GM18499 (cell line): ENCODE measurements around the gene ARMC2.
"Not testable (repeated sequence)": the region's sequence is repeated elsewhere in the genome, so short reads cannot be mapped to it uniquely, and the experiment has no call there.

Experiments
- ATAC-seq: cut with Tn5 transposase; IDR thresholded peaks from one replicate; pipeline ENCODE4 v1.9.1; 2021; ENCODE audit warnings: moderate number of reproducible peaks; ENCODE audit not compliant: insufficient read depth, unreplicated experiment

Gene ARMC2, protein sequence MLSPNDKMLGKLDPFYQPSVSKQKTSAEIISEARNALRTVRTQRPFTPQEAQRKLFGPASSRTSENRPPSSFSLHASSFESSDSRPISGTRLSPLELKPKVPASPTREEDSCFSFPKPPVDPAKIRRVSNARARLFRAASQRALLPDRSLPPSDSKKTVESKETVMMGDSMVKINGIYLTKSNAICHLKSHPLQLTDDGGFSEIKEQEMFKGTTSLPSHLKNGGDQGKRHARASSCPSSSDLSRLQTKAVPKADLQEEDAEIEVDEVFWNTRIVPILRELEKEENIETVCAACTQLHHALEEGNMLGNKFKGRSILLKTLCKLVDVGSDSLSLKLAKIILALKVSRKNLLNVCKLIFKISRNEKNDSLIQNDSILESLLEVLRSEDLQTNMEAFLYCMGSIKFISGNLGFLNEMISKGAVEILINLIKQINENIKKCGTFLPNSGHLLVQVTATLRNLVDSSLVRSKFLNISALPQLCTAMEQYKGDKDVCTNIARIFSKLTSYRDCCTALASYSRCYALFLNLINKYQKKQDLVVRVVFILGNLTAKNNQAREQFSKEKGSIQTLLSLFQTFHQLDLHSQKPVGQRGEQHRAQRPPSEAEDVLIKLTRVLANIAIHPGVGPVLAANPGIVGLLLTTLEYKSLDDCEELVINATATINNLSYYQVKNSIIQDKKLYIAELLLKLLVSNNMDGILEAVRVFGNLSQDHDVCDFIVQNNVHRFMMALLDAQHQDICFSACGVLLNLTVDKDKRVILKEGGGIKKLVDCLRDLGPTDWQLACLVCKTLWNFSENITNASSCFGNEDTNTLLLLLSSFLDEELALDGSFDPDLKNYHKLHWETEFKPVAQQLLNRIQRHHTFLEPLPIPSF

GRCh38 chr6:108848116-108848868 lies at the start of gene ARMC2:
TSS of gene ARMC2 (plus strand) at chr6:108848422. CDS start at chr6:108854268, 5,846 bp downstream.
- ATAC-seq: peak; percentile 78

- ATAC-seq: no peak
Observed at GRCh38 chr6:108798670-108799353, 49.4 kb upstream of the ARMC2 start.

DNA sequence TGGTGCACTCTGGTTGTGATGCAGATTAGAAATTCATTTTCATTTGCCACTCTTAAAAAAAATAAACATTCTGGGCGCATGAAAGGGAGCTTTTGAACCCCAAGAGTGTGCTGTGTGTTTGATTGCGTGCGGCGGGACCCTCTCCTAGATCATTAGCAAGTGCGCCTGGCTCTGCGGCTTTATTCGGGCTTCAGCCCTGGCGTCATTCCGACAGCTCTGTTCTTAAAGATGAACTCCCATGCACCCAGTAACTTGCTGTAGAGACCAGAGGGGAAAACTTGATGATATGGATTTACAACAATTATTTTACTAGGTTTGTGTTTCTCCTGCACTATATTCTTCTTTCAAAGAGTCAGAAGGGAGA lies 48.9 kb upstream of the ARMC2 start:
- ATAC-seq: no peak

DNA sequence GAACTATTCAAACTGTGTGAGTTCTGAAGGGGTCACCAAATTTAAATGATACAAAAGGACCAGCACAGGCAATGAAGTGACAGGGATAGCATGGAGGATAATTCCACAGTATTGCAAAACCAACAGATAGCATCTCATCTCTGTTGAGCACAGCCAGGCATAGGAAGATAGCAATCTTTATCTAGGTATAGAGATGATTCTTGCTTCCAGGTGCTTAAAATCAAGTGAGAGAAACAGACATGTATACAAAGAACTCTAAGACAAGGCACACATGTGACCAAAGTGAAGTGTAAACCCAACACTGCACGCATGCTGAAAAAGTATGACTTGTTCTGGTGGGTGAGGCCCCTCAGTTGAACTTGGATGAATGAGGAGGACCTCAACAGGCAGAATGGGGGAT lies 48.4 kb upstream of the ARMC2 start:
- no peak for ATAC-seq

DNA sequence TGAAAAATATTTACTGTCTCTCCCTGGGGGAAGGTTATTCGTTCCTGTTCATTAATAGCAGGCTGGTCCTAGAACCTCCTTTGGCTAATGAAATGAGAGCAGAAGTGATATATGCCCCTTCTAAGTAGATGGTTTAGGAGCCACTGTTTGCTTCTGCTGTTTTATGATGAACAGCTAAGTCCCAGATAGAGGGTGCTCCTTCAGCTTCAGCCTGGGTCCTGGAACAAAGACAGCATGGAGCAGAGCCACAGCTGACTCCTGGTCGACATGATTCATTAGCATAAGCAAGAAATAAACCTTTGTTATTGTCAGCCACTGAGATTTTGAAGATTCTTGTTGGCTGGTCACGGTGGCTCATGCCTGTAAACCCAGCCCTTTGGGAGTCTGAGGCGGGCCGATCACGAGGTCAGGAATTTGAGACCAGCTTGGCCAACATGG lies 47.8 kb upstream of the ARMC2 start:
- ATAC-seq: no peak

DNA sequence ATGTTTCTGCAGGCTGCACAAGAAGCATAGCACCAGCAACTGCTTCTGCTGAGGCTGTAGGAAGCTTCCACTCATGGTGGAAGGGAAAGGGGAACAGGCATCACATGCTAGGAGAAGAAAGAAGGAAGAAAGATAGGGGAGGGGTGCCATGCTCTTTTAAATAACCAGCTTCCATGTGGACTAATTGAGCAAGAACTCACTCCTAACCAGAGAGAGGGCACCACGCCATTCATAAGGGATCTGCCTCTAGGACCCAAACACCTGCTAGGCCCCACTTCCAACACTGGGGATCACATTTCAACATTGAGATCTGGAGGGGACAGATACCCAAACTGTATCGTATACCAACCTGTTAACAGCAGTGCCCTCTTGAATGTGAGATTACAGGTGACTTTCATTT lies 46.9 kb upstream of the ARMC2 start:
- ATAC-seq: no peak

DNA sequence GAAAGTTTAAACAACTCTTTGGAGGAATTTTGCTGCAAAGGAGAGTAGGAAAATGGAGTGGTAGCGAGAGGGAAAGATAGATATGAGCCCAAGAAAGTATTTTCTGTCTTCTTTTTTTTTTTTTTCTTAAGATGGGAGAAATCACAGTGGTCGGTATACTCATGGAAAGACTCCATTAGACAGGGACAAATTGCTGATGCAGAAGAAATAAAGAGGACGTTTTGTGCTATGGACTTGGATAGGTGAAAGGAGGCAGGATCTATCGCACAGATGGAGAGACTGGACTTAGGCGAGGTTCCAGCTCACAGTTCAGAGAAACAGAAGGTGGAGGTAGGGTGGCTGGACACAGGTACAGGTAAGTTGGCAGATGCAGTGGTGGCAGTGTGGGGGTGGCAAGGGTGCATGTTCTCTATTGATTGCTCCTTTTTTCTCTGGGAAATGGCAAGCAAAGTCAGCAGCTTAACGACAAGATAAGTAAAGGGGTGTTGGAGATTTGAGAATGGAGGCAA lies 44.2 kb upstream of the ARMC2 start:
- ATAC-seq: no peak

DNA sequence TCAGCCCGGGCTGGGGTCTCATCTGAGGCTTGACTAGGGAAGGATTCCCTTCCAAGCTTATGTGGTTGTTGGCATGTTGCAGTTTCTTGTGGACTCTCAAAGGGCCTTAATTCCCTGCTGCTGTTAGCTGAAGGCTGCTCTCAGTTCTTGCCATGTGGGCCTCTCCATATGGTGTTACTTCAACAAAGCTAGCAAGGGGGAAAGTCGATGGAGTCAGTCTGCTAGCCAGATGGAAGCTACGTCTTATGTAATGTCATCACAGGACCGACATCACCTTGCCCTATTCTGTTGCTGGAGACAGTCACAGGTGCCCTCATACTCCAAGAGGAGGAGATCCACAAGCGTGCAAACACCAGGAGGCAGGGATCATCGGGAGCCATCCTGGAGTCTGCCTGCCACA lies 43.3 kb upstream of the ARMC2 start:
- ATAC-seq: no peak

GRCh38 chr6:108805611-108806167 lies 42.5 kb upstream of the ARMC2 start:
- ATAC-seq: peak; percentile 76

GRCh38 chr6:108806171-108806570 lies 42.1 kb upstream of the ARMC2 start:
- no peak for ATAC-seq

- no peak for ATAC-seq
Observed at GRCh38 chr6:108806665-108807064, 41.6 kb upstream of the ARMC2 start.

DNA sequence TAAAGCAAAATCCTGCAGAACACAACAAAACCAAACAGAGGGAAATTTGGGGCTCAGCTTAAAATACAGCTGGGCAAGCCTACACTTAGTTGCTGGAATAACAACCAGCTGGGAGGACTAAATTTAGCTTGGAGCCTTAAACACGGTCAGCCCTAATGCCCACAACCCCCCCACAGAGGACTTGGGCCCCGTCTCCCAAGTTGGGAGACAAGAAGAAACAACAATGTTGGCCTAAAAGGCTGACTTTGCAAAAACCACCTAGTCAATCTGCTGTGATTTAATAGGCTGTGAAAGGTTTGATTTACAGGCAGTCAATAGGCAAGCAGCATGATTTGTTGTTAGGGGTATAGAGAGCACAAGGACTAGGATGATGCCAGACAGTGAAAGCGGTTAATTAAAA lies 40.3 kb upstream of the ARMC2 start:
- ATAC-seq: no peak

DNA sequence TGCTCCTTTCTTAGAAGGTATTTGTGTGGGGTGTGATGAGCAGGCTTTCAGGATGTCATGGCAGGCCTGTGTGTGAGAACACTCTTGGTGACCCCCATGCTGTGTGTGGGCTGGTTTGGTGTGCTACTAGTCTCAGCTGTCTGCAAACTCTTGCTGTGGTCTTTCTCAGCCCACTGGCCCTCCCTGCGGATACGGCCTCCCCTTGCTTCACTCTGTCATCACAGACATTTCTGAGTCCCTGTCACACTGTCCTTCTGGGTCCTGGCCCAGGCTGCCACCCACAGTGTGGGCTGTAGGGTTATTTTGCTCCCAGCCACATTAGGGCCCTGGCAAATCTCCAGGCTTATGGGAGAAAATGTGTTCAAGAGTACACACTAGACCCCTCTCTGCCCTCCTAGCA lies 39.0 kb upstream of the ARMC2 start:
- no peak for ATAC-seq

DNA sequence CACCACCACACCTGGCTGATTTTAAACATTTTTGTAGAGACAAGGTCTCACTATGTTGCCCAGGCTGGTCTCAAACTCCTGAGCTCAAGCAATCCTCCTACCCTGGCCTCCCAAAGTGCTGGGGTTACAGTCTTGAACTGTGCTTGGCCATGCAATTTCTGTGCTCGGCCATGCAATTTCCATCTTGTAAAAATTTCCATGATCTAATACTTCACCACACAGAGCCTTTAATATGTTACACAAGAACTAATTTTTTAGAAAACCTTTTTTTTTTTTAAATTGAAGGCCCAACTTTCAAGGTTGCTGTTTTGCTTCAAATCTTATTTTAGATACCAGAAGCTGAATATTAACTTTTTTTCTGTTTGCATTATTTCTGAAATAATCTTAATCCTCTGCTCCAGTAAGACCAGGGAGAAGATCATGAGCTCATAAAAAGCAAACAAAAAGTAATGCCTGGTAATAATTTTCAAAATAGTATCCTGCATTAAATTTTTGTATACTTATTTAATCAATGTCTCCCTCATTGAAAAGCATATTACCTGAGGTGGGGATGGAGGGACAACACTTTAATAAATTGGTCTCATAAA lies 38.1 kb upstream of the ARMC2 start:
- no peak for ATAC-seq

- ATAC-seq: no peak
Observed at GRCh38 chr6:108811490-108811889, 36.7 kb upstream of the ARMC2 start.

DNA sequence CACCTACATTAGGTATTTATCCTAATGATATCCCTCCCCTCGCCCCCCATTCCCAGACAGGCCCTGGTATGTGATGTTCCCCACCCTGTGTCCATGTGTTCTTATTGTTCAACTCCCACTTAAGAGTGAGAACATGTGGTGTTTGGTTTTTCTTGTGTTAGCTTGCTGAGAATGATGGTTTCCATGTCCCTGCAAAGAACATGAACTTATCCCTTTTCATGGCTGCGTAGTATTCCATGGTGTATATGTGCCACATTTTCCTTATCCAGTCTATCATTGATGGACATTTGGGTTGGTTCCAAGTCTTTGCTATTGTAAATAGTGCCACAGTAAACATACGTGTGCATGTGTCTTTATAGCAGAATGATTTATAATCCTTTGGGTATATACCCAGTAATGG lies 35.0 kb upstream of the ARMC2 start:
- not testable (repeated sequence) for ATAC-seq

- not testable (repeated sequence) for ATAC-seq
Observed at GRCh38 chr6:108817276-108817675, 30.9 kb upstream of the ARMC2 start.

- no peak for ATAC-seq
Observed at GRCh38 chr6:108820006-108820405, 28.2 kb upstream of the ARMC2 start.

- ATAC-seq: no peak
Observed at GRCh38 chr6:108822401-108822800, 25.8 kb upstream of the ARMC2 start.
